Measurements from ENCODE around the gene CLASP2.
A peak's percentile ranks its signal among the peaks of the same experiment; 100 is the strongest.

The CLASP2 gene

GRCh38 chr3:33541918-33542317 is 176.1 kb downstream of the CLASP2 start:
- peaks cover 5% of the 10 kb centered on the region for H3F3A ChIP-seq (ENCODE audit: insufficient read depth)
- no peak overlapping the region for H2AFZ ChIP-seq (ENCODE audit: low read depth, low read length, severe bottlenecking)
- 0 out of 2 replicates have a peak, but pooled peaks cover 13% of the 10 kb centered on the region for H3K36me3 ChIP-seq (ENCODE audit: low read length)
- peak overlapping the region; percentile 40 for H3K4me2 ChIP-seq (ENCODE audit: low read depth, low read length, poor library complexity, severe bottlenecking)
- H3K9ac ChIP-seq (ENCODE audit: low read length) = no peak overlapping the region
- H3K27me3 ChIP-seq (ENCODE audit: low read length) = no peaks in the 10 kb centered on the region
- H3K79me2 ChIP-seq (ENCODE audit: insufficient read depth, low read length) = no peaks in the 10 kb centered on the region
- no peaks in the 10 kb centered on the region for H3K9me3 ChIP-seq (ENCODE audit: insufficient read depth, low read length)
- TF ChIP-seq EZH2phosphoT487 (conservative IDR thresholded peaks at IDR 0.05; ENCODE audit: low read length) = no peak
- no peak for TF ChIP-seq CTCF (IDR thresholded peaks at IDR 0.05; ENCODE audit: insufficient read depth, low read length, poor library complexity, severe bottlenecking)
- no peak overlapping the region for H3K4me3 ChIP-seq (ENCODE audit: insufficient read depth, low read length, poor library complexity, severe bottlenecking)
- no peaks in the 10 kb centered on the region for H4K20me1 ChIP-seq (ENCODE audit: low read depth, low read length)
- no peaks in the 10 kb centered on the region for H3K9me2 ChIP-seq (replicated peaks; ENCODE audit: insufficient read depth, low read length)
- H3K27ac ChIP-seq (ENCODE audit: low read depth, low read length) = no peak overlapping the region

- Histone ChIP-seq H3K27me3 (ENCODE audit: low read length) (no peaks in the 10 kb centered on the region), H2AFZ (ENCODE audit: low read depth, low read length, severe bottlenecking) (no peak overlapping the region), H3K27ac (ENCODE audit: low read depth, low read length) (no peak overlapping the region), H4K20me1 (ENCODE audit: low read depth, low read length) (no peaks in the 10 kb centered on the region), H3K9me3 (ENCODE audit: insufficient read depth, low read length) (no peaks in the 10 kb centered on the region), H3F3A (ENCODE audit: insufficient read depth) (no peaks in the 10 kb centered on the region; the same call in none of the 2 replicates), H3K36me3 (ENCODE audit: low read length) (peaks cover 15% of the 10 kb centered on the region; the same call in 1 of the 2 replicates), H3K9me2 (replicated peaks; ENCODE audit: insufficient read depth, low read length) (no peaks in the 10 kb centered on the region), H3K9ac (ENCODE audit: low read length) (no peak overlapping the region), H3K4me2 (ENCODE audit: low read depth, low read length, poor library complexity, severe bottlenecking) (no peak overlapping the region), H3K4me3 (ENCODE audit: insufficient read depth, low read length, poor library complexity, severe bottlenecking) (no peak overlapping the region), H3K79me2 (ENCODE audit: insufficient read depth, low read length) (no peaks in the 10 kb centered on the region)
- no peak for TF ChIP-seq CTCF (IDR thresholded peaks at IDR 0.05; ENCODE audit: insufficient read depth, low read length, poor library complexity, severe bottlenecking)
- no peak for TF ChIP-seq EZH2phosphoT487 (conservative IDR thresholded peaks at IDR 0.05; ENCODE audit: low read length)
Observed at GRCh38 chr3:33538678-33539339, 179.2 kb downstream of the CLASP2 start.

GRCh38 chr3:33537133-33537532 is 180.9 kb downstream of the CLASP2 start:
- Histone ChIP-seq H3K79me2 (ENCODE audit: insufficient read depth, low read length) (no peaks in the 10 kb centered on the region), H3K27ac (ENCODE audit: low read depth, low read length) (no peak overlapping the region), H3K36me3 (ENCODE audit: low read length) (peaks cover 16% of the 10 kb centered on the region; the same call in 1 of the 2 replicates), H3K9me3 (ENCODE audit: insufficient read depth, low read length) (no peaks in the 10 kb centered on the region), H3K9me2 (replicated peaks; ENCODE audit: insufficient read depth, low read length) (no peaks in the 10 kb centered on the region), H3K4me2 (ENCODE audit: low read depth, low read length, poor library complexity, severe bottlenecking) (no peak overlapping the region), H3K9ac (ENCODE audit: low read length) (no peak overlapping the region), H2AFZ (ENCODE audit: low read depth, low read length, severe bottlenecking) (no peak overlapping the region), H4K20me1 (ENCODE audit: low read depth, low read length) (no peaks in the 10 kb centered on the region), H3K4me3 (ENCODE audit: insufficient read depth, low read length, poor library complexity, severe bottlenecking) (no peak overlapping the region), H3F3A (ENCODE audit: insufficient read depth) (no peaks in the 10 kb centered on the region; the same call in 1 of the 2 replicates), H3K27me3 (ENCODE audit: low read length) (no peaks in the 10 kb centered on the region)
- TF ChIP-seq EZH2phosphoT487 (conservative IDR thresholded peaks at IDR 0.05; ENCODE audit: low read length) = no peak
- TF ChIP-seq CTCF (IDR thresholded peaks at IDR 0.05; ENCODE audit: insufficient read depth, low read length, poor library complexity, severe bottlenecking) = no peak

Data from SU-DHL-6 (cell line).